GM10266 (cell line): ENCODE measurements around the gene TSPAN19.

Source experiments
- DNase-seq: peaks from one replicate; pipeline ENCODE4 v3.0.0; 2012; ENCODE audit errors: extremely low spot score
- CTCF ChIP-seq: IDR thresholded peaks from 2 replicates; pipeline ENCODE4 v1.5.1; 2012; ENCODE audit warnings: mild to moderate bottlenecking, low read depth; ENCODE audit not compliant: control insufficient read depth, insufficient read depth; ENCODE audit errors: missing control alignments

TSPAN19 gene

GRCh38 chr12:85058339-85058738 is 22.3 kb upstream of the TSPAN19 start:
- DNase-seq, result no peak
- no peak for TF ChIP-seq CTCF

- DNase-seq, result peak; percentile 3
- peak; percentile 76 for TF ChIP-seq CTCF
Measured at GRCh38 chr12:85057370-85057963, 21.4 kb upstream of the TSPAN19 start.

- no peak for DNase-seq
- no peak for TF ChIP-seq CTCF
Measured at GRCh38 chr12:85043829-85044228, 7.8 kb upstream of the TSPAN19 start.

GRCh38 chr12:85041395-85041794 is 5.3 kb upstream of the TSPAN19 start:
- no peak for TF ChIP-seq CTCF
- no peak for DNase-seq

- no peak for DNase-seq
- TF ChIP-seq CTCF, result no peak
Measured at GRCh38 chr12:85036733-85037132, 656 bp upstream of the TSPAN19 start.

- TF ChIP-seq CTCF, result peak; percentile 39
- DNase-seq, result no peak
Measured at GRCh38 chr12:85029456-85029855, 6.6 kb downstream of the TSPAN19 start.

- no peak for TF ChIP-seq CTCF
- no peak for DNase-seq
Measured at GRCh38 chr12:85018098-85018497, 18.0 kb downstream of the TSPAN19 start.
